HepG2 (cell line): ENCODE results near the gene GPR176. TPM values are rescaled to one million over a fixed set of nuclear protein-coding genes. Genes with fewer than 3 reads are reported as not detected.

Experiments used
- ATF7-NPFF ChIP-seq: sonication (generic); formaldehyde crosslinking; IDR thresholded peaks from 2 replicates; pipeline ENCODE4 v1.8.1; 2023; ENCODE audit warnings: mild to moderate bottlenecking, low read depth, missing genetic modification reagents, moderate library complexity
- CHCHD3 ChIP-seq: sonication (generic); formaldehyde crosslinking; IDR thresholded peaks from 2 replicates; pipeline ENCODE4 v1.8.0; 2022; ENCODE audit warnings: mild to moderate bottlenecking, missing genetic modification reagents, moderate library complexity
- DPF2 ChIP-seq: sonication (generic); formaldehyde crosslinking; IDR thresholded peaks from 2 replicates; pipeline ENCODE4 v1.4.0; 2020; ENCODE audit warnings: mild to moderate bottlenecking, low read depth, missing genetic modification reagents, borderline replicate concordance
- HOMEZ ChIP-seq: IDR thresholded peaks from 2 replicates; pipeline ENCODE4 v1.6.1; 2016; ENCODE audit warnings: low read depth
- JUNB ChIP-seq: sonication (generic); formaldehyde crosslinking; IDR thresholded peaks from 2 replicates; pipeline ENCODE4 v1.8.0; 2022; ENCODE audit warnings: missing genetic modification reagents, mild to moderate bottlenecking, borderline replicate concordance
- MTF1 ChIP-seq: sonication (generic); formaldehyde crosslinking; IDR thresholded peaks from 2 replicates; pipeline ENCODE4 v1.5.0; 2020; ENCODE audit warnings: missing genetic modification reagents
- NR2F2 ChIP-seq: IDR thresholded peaks from 2 replicates; pipeline ENCODE4 v1.6.1; 2012; ENCODE audit warnings: low read depth, inconsistent platforms, borderline replicate concordance
- PAXIP1 ChIP-seq: sonication (generic); formaldehyde crosslinking; conservative IDR thresholded peaks from 2 replicates; pipeline ENCODE4 v1.4.0; 2020; ENCODE audit warnings: mild to moderate bottlenecking, missing genetic modification reagents, moderate library complexity
- PRDM10 ChIP-seq: sonication (generic); formaldehyde crosslinking; IDR thresholded peaks from 2 replicates; pipeline ENCODE4 v1.4.0; 2020; ENCODE audit warnings: low read depth, missing genetic modification reagents
- RFX1 ChIP-seq: fragments of 450-650 bp; IDR thresholded peaks from 2 replicates; pipeline ENCODE4 v1.6.1; 2017
- TBX2 ChIP-seq: sonication (generic); formaldehyde crosslinking; IDR thresholded peaks from 2 replicates; pipeline ENCODE4 v1.5.0; 2020; ENCODE audit warnings: missing genetic modification reagents, mild to moderate bottlenecking, borderline replicate concordance
- TEAD2 ChIP-seq: sonication (generic); formaldehyde crosslinking; IDR thresholded peaks from 2 replicates; pipeline ENCODE4 v1.9.0; 2021; ENCODE audit warnings: missing genetic modification reagents
- TRIM24 ChIP-seq: sonication (generic); formaldehyde crosslinking; IDR thresholded peaks from 2 replicates; pipeline ENCODE4 v1.8.0; 2022; ENCODE audit warnings: mild to moderate bottlenecking, missing genetic modification reagents
- ZNF282 ChIP-seq: fragments of 450-650 bp; IDR thresholded peaks from 2 replicates; pipeline ENCODE4 v1.6.1; 2018; ENCODE audit not compliant: partially characterized antibody
- ZNF574 ChIP-seq: sonication (generic); formaldehyde crosslinking; IDR thresholded peaks from 2 replicates; pipeline ENCODE4 v1.4.0; 2020; ENCODE audit warnings: missing genetic modification reagents
- ZNF713 ChIP-seq: sonication (generic); formaldehyde crosslinking; IDR thresholded peaks from 2 replicates; pipeline ENCODE4 v1.4.0; 2020; ENCODE audit warnings: mild to moderate bottlenecking, missing genetic modification reagents
- ZSCAN31 ChIP-seq: sonication (generic); formaldehyde crosslinking; IDR thresholded peaks from 2 replicates; pipeline ENCODE4 v1.5.0; 2020; ENCODE audit warnings: low read depth, mild to moderate bottlenecking, missing genetic modification reagents
- polyA plus RNA-seq, 8 experiments: library from polyadenylated mRNA; depleted of rRNA in 3 of 8; stranded (reverse) in 7 of 8; unstranded in 1 of 8; fragments of >200 nt; fragmentation: Illumina TruSeq in 4 of 8; extraction: Trizol in 4 of 8; gene quantifications; 2 replicates each; pipeline versions ENCODE4 v1.2.1 to v1.2.3, GENCODE V29; 2011 to 2016; ENCODE audit warnings: low read depth in 4 of 8, missing spikeins in 1 of 8, mixed read lengths in 1 of 8; ENCODE audit not compliant: insufficient read depth in 1 of 8
- total RNA-seq, 5 experiments: library from RNA; depleted of rRNA; stranded (reverse); fragments of >200 nt; fragmentation: Illumina TruSeq; extraction: Trizol; gene quantifications; 2 replicates each; pipeline ENCODE4 v1.2.3, GENCODE V29; 2016; ENCODE audit warnings: low read depth in 1 of 5

Gene GPR176
- total and polyA plus RNA-seq, 2 of the 13 experiments (the other 11 are each of a cell fraction or from before 2014, with no cell fraction given): 0.11 to 0.20 TPM

GRCh38 chr15:39782441-39783138 lies 137.5 kb downstream of the GPR176 start, which contains the start of gene FSIP1 (continued):
- TF ChIP-seq TBX2 (CRISPR knock-in tag): peak; percentile 68; the same call in 1 of the 2 replicates
- TF ChIP-seq TEAD2: no peak
- peak; percentile 72; the same call in 1 of the 2 replicates for TF ChIP-seq ZNF713 (CRISPR knock-in tag)
- TF ChIP-seq ZSCAN31 (CRISPR knock-in tag): peak; percentile 61; the same call in 1 of the 2 replicates
- TF ChIP-seq DPF2: no peak; the same call in 1 of the 2 replicates
- TF ChIP-seq ATF7-NPFF: no peak
- TF ChIP-seq NR2F2: no peak
- TF ChIP-seq CHCHD3 (CRISPR knock-in tag): no peak
- TF ChIP-seq MTF1 (CRISPR knock-in tag): no peak
- TF ChIP-seq HOMEZ (CRISPR knock-in tag): peak; percentile 76; the same call in 1 of the 2 replicates
- peak; percentile 97 for TF ChIP-seq RFX1
- no peak for TF ChIP-seq ZNF282
- peak; percentile 99 for TF ChIP-seq PRDM10 (CRISPR knock-in tag)
- TF ChIP-seq ZNF574 (CRISPR knock-in tag): peak; percentile 74; the same call in 1 of the 2 replicates
- TF ChIP-seq TRIM24 (CRISPR knock-in tag): no peak
- TF ChIP-seq PAXIP1 (CRISPR knock-in tag): peak; percentile 53; the same call in 1 of the 2 replicates
- TF ChIP-seq JUNB: no peak
